Suprapubic skin (tissue), 3 donors: ENCODE measurements around the gene RBMS3.

Experiments used
- CTCF ChIP-seq, 2 donors: fragments of 200-600 bp in 1 of 2; fragments of 450-650 bp in 1 of 2; sonication (generic) in 1 of 2; IDR thresholded peaks; one replicate each; pipeline ENCODE4 v1.5.1; 2016 to 2019; ENCODE audit warnings: antibody characterized with exemption in 2 of 2, mild to moderate bottlenecking in 1 of 2, moderate library complexity in 1 of 2
- POLR2A ChIP-seq, 2 donors: fragments of 450-650 bp; IDR thresholded peaks; one replicate each; pipeline ENCODE4 v1.6.1; 2017; ENCODE audit warnings: antibody characterized with exemption in 2 of 2, mild to moderate bottlenecking in 2 of 2, moderate library complexity in 2 of 2

GRCh38 chr3:29318251-29318650, 37.4 kb downstream of the RBMS3 start:
- TF ChIP-seq POLR2A (IDR thresholded peaks at IDR 0.05) (no peak), CTCF (IDR thresholded peaks at IDR 0.05) (no peak)
